SK-N-SH treated with all-trans-retinoic acid at 6 μM for 48 hours (cell line): ENCODE data around the gene FRMD3.

ENCODE experiments used
- ARNTL ChIP-seq: fragments of 450-650 bp; formaldehyde crosslinking; IDR thresholded peaks from 2 replicates; pipeline ENCODE4 v1.5.0; 2020; ENCODE audit warnings: low read depth, mild to moderate bottlenecking, moderate library complexity, borderline replicate concordance
- ZFP3 ChIP-seq: fragments of 250-450 bp; sonication (Bioruptor Pico); IDR thresholded peaks from 2 replicates; pipeline ENCODE4 v1.5.0; 2020; ENCODE audit warnings: mild to moderate bottlenecking, moderate library complexity

- TF ChIP-seq ZFP3 (CRISPR knock-in tag): no peak
- TF ChIP-seq ARNTL (CRISPR knock-in tag): no peak
These were observed 92.4 kb downstream of the FRMD3 start for GRCh38 chr9:83445703-83446265.
